ENCODE measurements around the gene RAB3D.

GRCh38 chr19:11339254-11340098 lies at the start of gene RAB3D:
- no peak for TF ChIP-seq EZH2 (IDR thresholded peaks at IDR 0.05; ENCODE audit: low read length, missing control alignments)
- TF ChIP-seq CTCF (conservative IDR thresholded peaks at IDR 0.05 in 1 of 2, IDR thresholded peaks at IDR 0.05 in 1 of 2; ENCODE audit: low read depth in 1 of 2, low read length in 2 of 2): no peak
